Measurements from ENCODE around the gene ATAT1. TPM values are rescaled to one million over a fixed set of nuclear protein-coding genes. Genes with fewer than 3 reads are reported as not detected.

ATAT1 gene
- polyA plus RNA-seq (2011; rRNA removed) (10.8 and 13.1 TPM in 2 replicates), polyA minus RNA-seq (2011; rRNA and poly(A)+ RNA removed) (9.0 and 10.6 TPM in 2 replicates)

- H3K27me3 ChIP-seq (ENCODE audit: control insufficient read depth, insufficient read depth, low read length), result no peaks in the 10 kb centered on the region
- POLR2A ChIA-PET, result interaction anchor here (0.6 to 1.1 kb wide), 2 partner anchors 9 to 532 kb away, joined by 3 read pairs; partner anchors contain the start of genes MRPS18B and TCF19
- H3K9me3 ChIP-seq (ENCODE audit: control insufficient read depth, insufficient read depth, low read length), result no peaks in the 10 kb centered on the region
- peak within 1 kb of the TSS; percentile 82 for H3K4me3 ChIP-seq (ENCODE audit: low read depth, low read length)
- peak within 1 kb of the TSS; percentile 75 for H3K27ac ChIP-seq (ENCODE audit: low read depth, low read length)
- DNase-seq (ENCODE audit: low read depth, low spot score), result no peak
- TF ChIP-seq, protein P1, sequence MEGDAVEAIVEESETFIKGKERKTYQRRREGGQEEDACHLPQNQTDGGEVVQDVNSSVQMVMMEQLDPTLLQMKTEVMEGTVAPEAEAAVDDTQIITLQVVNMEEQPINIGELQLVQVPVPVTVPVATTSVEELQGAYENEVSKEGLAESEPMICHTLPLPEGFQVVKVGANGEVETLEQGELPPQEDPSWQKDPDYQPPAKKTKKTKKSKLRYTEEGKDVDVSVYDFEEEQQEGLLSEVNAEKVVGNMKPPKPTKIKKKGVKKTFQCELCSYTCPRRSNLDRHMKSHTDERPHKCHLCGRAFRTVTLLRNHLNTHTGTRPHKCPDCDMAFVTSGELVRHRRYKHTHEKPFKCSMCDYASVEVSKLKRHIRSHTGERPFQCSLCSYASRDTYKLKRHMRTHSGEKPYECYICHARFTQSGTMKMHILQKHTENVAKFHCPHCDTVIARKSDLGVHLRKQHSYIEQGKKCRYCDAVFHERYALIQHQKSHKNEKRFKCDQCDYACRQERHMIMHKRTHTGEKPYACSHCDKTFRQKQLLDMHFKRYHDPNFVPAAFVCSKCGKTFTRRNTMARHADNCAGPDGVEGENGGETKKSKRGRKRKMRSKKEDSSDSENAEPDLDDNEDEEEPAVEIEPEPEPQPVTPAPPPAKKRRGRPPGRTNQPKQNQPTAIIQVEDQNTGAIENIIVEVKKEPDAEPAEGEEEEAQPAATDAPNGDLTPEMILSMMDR (IDR thresholded peaks at IDR 0.05; ENCODE audit: low read depth, low read length), result peak; percentile 48
- CTCF ChIA-PET, result interaction anchor here (1.1 kb wide), 1 partner anchor 9 kb away, joined by 3 read pairs; the partner anchor contains the start of gene MRPS18B
These were observed at the start of gene ATAT1 for GRCh38 chr6:30626484-30627366. TSS of gene ATAT1 (plus strand) at chr6:30626874.

DNA sequence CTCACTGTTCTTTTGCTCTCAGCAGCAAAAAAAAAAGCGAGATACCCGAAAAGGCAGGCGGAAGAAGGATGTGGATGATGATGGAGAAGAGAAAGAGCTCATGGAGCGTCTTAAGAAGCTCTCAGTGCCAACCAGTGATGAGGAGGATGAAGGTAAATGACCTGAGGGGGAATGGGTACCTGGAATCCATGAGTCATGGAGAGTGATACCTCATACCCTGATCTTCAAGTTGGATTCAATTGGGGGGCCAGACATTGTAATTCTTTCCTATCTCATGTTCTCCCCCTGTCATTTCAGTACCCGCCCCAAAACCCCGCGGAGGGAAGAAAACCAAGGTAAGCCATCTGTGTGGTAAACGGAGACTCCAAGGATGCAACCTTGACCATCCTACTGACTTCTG is 48.6 kb upstream of the ATAT1 start:
- H3K27me3 ChIP-seq (ENCODE audit: control insufficient read depth, insufficient read depth, low read length), result no peaks in the 10 kb centered on the region
- DNase-seq (ENCODE audit: low read depth, low spot score), result no peak
- POLR2A ChIA-PET, result no interaction called here
- H3K4me3 ChIP-seq (ENCODE audit: low read depth, low read length), result no peak overlapping the region
- no peaks in the 10 kb centered on the region for H3K9me3 ChIP-seq (ENCODE audit: control insufficient read depth, insufficient read depth, low read length)
- CTCF ChIA-PET, result interaction anchor here (0.5 to 2.3 kb wide), 6 partner anchors 16 to 1229 kb away, joined by 3 to 11 read pairs (median 4); partner anchors contain the start of gene LSM2
- TF ChIP-seq, protein P1 (IDR thresholded peaks at IDR 0.05; ENCODE audit: low read depth, low read length), result no peak
- no peak overlapping the region for H3K27ac ChIP-seq (ENCODE audit: low read depth, low read length)

DNA sequence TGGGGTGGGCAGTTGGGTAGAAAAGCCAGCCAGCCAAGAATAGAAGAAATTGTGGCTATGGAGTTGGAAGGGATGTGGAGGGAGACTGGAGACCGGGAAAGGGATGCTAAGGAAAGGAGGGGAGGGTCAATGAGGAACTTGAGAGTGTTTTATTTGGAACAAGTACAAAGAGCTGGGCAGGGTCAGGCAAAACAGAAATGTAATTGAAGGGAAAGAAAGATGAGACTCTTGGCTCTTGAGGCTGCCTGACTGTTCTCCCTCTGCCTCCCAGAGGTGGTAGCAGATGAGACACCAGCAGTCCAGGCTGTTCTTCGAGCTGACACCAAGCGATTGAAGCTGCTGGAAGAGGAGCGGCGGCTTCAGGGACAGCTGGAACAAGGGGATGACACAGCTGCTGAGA is 42.8 kb upstream of the ATAT1 start:
- ChIA-PET POLR2A (interaction anchor here (1.6 kb wide), 1 partner anchor 13 kb away, joined by 5 read pairs; no protein-coding TSS in a partner anchor), CTCF (no interaction called here)
- TF ChIP-seq, protein P1 (IDR thresholded peaks at IDR 0.05; ENCODE audit: low read depth, low read length), result no peak
- Histone ChIP-seq H3K9me3 (ENCODE audit: control insufficient read depth, insufficient read depth, low read length) (no peaks in the 10 kb centered on the region; the same call in 1 of the 2 replicates), H3K4me3 (ENCODE audit: low read depth, low read length) (no peak overlapping the region), H3K27ac (ENCODE audit: low read depth, low read length) (no peak overlapping the region), H3K27me3 (ENCODE audit: control insufficient read depth, insufficient read depth, low read length) (no peaks in the 10 kb centered on the region)
- no peak for DNase-seq (ENCODE audit: low read depth, low spot score)

DNA sequence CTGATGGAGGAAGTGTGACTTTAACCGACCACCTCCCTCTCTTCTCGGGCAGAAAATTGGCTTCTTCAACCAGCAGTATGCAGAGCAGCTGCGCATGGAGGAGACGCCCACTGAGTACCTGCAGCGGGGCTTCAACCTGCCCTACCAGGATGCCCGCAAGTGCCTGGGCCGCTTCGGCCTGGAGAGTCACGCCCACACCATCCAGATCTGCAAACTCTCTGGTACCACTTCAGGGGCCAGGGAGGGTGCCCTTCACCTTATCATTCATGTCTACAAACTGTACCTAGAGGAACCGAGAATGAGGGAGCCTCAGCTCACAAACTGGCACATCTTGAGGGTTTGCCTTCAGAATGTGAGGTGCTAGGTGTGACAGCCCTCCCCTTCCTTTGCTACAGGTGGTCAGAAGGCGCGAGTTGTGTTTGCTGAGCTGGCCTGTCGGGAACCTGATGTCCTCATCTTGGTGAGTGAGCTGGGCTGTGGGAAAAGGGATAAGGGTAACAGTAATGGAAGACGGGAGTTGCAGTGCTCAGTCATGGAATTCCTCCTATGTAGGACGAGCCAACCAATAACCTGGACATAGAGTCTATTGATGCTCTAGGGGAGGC is 36.8 kb upstream of the ATAT1 start:
- no peaks in the 10 kb centered on the region; the same call in 1 of the 2 replicates for H3K9me3 ChIP-seq (ENCODE audit: control insufficient read depth, insufficient read depth, low read length)
- CTCF ChIA-PET, result interaction anchor here (1.1 to 1.3 kb wide), 2 partner anchors 45 to 49 kb away, joined by 4 to 5 read pairs; no protein-coding TSS in a partner anchor
- no peak for DNase-seq (ENCODE audit: low read depth, low spot score)
- peak overlapping the region; percentile 66 for H3K27ac ChIP-seq (ENCODE audit: low read depth, low read length)
- TF ChIP-seq, protein P1 (IDR thresholded peaks at IDR 0.05; ENCODE audit: low read depth, low read length), result no peak
- no peak overlapping the region for H3K4me3 ChIP-seq (ENCODE audit: low read depth, low read length)
- POLR2A ChIA-PET, result interaction anchor here (1.4 to 1.9 kb wide), 3 partner anchors 19 to 23 kb away, joined by 3 to 11 read pairs (median 8); partner anchors contain the start of gene ABCF1
- no peaks in the 10 kb centered on the region for H3K27me3 ChIP-seq (ENCODE audit: control insufficient read depth, insufficient read depth, low read length)

All from AG04450 (cell line).